ENCODE measurements around the gene CFAP61.

The CFAP61 gene

DNA sequence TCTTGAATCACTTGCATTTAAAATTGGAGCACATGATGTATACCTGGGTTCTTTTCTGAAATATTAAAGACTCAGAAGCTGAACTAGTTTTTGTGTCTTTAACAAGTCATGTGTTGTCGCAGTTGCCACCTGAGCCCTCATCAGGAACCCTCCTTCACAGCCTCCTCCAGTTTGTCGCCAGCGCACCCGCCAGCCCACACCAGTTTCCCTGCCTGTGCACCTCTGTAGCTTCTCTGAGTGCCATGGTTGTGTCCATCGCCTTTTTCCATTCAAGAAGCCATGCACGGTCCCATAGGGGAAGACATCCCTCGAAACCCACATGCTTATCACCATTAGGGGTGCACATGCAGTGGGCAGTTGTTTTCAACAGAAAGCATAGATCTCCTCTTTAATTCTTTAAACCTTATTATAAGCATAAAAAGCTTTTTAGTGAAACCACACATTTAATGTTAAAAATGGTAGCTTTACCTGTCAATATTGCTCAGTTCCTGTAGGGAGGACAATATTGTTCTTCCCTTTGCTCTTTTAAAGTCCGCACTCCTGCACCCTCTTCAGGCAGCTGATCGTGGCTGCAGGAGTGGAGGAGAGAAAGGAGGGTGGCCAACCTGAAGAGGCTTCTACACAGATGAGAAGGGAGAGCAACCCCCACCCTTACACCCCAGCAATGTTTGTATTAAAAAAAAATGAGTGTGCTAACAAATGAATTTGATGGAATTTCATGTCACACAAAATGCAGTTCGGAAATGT is 121.9 kb downstream of the CFAP61 start:
- DNase-seq = no peak

DNA sequence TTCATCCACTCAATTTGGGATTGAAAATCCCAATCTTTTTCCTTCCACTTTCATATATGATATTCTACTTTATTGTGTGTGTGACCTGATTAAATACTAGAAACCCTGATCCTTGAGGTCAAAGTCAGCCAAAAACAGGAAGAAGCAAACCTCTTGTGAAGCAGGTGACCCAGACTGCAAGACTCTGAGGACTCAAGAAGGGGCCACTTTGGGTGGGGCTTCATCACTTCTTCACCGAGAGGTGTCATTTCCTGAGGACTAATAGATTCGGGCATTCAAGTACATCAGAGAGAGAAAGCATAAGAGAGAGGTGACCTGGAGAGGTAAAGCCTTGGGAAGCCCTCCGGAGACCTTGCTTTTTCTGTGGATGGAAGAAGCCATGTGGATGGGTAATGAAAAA is 129.0 kb downstream of the CFAP61 start:
- DNase-seq = no peak

DNA sequence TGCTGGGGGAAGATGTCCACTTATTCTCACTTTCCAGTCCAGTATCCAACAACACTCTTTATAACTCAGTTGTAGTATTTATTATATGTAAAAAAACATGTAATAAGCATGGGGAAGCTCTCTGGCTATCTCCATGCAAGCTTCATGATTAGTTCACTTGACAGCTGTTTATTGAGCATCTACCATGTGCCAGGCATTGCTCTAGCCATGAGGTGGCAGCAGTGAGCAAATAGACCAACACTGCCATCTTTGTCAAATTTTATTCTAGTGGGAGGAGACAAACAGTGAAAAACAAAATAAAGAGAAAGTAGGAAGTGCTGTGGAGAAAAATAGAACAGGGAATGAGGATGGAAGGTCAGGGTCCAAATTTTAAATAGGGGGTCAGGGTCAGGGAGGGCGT is 131.8 kb downstream of the CFAP61 start:
- DNase-seq = peak; percentile 15 to 59

DNA sequence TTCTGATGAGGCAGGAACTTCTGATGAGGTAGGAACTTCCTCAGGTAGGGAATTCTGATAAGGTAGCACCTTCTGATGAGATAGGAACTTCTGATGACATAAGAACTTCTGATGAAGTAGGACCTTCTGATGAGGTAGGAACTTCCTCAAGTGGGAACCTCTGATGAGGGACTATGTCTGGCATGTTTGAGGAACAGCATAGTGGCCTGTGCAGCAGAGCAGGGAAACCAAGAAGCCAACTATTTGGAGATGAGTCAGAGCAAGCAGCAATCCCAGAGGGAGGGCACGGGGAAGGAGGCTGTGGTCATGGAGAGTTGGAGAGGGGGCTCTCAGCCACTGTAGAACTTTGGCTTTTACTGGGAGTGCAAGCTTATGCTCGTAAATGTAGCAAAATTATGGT is 132.4 kb downstream of the CFAP61 start:
- DNase-seq = peak; percentile 8

DNA sequence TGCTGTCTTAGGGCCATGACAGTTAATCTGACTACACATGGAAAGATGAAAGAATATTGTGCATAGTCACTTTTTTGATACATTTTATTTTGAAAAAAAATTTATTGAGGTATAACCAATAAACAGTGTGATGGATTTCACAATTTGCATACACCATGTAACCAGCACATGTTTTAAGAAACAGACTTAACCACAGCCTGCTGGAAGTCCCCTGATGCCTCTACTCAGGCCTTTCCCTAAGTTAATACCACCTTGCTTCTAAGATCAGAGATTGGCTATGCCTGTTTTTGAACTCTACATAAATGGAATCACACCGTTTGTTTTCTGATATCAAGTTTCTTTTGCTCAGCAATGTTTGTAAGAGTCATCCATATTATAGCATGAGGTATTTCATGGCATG is 136.3 kb downstream of the CFAP61 start:
- DNase-seq = peak in 1 of 2 donors; percentile 4

DNA sequence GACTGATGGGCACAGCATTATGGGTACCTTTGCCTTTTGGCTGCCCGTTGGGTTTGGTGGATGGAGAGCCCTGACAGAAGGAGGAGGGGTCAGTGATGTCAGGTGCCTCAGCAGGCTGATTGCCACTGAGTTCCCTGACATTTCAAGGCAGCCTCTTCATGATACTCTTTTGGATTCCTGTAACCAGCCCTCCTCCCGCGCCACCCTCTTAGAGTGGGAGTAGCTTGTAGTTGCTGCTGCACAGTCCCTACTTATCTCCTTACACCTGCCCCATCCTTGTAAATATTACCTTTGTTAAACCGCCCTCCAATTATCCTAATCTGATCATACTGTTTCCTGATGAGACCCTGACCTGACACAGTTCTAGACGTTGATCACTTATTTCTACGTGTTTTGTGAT is 140.0 kb downstream of the CFAP61 start:
- DNase-seq = no peak

DNA sequence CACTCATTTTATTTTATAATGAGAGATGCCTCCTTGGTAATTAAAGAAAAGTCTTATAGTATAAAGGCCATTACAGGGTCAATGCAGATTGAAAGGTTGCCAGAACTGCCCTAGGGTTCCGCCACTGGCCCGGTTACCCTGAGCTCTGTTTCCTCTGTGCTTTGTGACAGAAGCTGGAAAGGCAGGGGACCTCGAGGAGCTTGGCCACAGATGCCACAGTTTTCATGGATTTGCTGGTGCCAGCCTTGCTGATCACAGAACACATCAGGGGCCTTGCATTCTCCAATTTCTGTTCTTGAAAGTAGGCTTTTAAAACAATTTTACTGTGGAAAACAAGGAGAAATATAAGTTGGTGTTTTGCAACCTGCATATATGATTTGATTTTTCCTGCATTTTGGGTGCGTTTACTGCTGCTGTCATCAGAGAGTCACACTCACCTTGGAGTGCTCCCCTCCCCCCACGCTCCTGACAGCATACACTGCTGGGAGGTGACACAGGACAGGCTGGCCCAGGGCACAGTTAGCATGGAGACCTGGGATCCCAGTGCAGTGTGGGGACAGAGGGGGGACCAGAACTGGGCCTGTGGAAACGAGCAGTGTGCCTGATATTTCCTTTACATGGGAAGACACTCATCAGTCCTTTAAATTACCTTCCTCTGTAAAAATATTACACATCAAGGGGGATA is 142.8 kb downstream of the CFAP61 start:
- no peak for DNase-seq

DNA sequence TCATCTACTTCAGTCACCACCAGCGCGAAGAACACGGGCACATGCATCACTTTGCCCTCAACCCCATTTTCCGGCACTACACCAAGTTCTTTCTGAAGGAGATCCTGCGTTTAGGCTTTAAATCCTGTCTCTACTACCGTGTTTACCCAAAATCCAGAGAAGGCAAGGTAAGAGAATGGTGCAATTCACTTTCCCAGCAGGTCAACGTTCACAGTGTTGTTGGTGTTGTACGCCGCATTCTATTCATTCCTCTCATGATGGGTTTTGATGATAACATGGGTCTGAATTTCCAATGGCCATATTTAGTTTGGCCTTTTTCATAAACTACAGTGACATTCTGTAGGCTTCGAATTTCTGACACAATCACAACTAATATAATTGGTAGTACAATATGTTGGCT is 144.3 kb downstream of the CFAP61 start:
- no peak for DNase-seq

DNA sequence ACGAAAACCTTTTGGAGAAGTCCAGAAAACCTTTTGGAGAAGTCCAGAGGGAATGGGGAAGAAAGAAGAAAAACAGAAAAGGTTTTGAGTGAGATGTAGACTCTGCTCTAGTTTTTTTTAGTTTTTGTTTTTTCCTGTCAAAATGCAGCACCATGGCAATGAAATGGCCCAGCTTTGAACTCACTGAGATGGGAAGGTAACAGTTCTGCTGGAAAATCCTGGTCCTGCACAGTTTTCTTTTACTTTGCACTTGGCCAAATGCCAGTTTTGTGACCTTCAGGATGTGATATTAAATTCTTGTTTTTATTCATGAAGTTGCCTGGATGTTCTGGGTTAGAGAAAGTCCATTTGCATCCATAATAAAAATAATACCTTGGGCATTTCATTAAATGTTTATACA is 145.7 kb downstream of the CFAP61 start:
- DNase-seq = no peak

DNA sequence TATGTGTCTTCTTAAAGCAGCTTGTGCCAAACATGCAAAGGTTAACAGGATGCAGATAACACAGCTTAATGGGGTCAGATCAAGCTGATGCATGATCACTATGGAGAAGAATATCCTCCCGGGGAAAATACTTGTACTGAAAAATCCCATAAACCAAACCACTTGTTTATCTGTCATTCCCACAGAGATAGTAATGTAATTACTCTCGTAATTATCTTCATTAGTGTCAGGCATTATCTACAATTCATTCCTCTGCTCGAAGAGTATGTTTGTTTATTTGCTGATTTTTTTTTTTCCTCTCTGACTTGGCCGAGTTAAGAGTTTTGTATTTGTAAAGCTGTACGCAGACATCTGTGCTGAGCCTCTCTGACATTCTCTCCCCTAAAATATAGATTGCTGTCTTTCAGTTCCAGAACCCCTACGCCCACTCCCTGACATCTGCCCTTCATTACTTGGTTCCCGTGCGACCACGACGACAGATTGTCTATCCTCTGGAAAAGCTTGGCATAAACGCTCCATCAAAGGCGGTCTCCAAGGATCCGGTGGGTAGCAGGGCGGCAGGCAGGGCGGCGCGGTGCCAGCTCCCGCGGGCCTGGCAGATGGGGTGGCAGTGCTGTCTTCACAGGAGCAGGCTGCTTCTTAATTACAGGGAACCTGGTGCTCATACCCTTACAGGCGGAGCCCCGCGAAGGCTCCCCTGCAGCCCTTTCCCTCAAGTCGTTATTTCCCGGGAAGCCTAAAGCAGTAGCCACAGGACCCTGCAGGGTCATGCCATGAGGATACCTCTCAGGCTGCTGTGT is 147.2 kb downstream of the CFAP61 start:
- DNase-seq = no peak

DNA sequence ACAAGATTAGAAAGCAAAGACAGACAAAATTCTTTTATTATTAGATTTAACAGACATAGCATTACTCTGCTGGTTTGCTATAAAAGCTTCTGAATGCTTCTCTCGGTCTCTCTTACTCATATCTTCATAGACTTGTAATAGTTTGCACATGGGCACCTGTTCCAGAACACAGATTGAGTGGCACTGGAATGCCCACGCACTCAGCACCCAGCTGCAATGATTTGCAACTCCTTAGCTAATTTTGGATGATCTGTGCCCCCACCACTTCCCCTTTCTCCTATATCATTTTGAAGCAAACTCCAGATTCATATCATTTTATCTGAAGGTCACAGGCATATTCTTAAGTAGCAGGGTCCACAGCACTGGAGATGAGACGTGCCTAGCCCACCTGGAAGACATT is 148.8 kb downstream of the CFAP61 start:
- DNase-seq = peak; percentile 16 to 44

DNA sequence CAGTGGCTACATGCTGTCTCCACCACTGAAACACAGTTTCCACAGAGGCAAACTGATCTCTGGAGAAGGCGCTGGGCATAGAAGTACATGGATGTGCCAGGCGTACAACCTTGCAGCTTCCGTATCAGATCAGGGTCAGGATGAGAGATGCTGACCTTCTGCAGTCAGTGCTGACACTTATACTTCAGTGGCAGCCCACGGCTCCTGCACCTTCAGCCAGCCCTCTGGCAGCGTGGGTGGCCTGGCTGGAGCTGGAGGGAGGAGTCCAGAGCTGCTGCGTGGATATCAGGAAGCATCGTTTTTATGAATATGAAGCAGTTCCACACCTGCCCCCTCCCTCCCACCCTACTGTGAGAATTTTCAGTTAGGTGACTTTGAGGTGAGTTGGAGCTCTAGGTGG is 149.3 kb downstream of the CFAP61 start:
- DNase-seq = no peak

DNA sequence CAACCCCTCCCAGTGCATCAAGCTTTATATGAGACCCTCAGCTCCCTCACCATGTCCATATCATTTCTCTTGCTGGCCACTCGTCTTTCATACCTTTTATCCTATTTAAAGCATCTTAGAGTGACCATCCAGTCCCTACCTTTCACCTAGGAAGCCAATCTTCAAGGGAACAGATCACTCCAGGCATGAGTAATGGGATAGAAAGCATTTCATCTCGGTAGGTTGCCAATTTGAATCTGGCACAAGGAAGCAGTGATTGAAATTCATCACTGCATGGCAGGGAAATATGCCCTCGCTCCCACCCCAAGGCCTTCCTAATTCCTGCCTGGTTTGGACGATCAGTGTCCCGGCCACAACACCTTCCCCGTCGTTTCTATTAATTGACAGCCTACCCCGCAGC is 150.4 kb downstream of the CFAP61 start:
- DNase-seq = no peak

DNA sequence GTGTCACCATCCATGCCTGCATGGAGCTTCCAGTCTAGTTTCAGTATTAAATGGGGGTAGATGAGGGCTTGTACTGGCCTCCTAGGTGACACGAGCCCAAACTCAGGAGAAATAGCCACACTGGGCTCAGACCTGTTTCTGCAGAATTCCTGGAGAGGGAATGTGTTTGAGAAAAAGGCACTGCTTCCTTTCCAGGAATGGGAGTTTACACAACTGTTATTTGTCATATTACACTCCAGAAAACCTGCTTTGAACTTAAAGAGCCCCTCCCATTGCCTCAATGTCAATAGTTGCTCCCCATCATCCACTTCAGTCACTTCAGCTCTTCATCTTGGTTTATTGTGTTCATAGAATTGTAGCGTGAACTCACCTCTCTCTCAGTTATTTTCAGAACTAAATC is 151.5 kb downstream of the CFAP61 start:
- DNase-seq = no peak

DNA sequence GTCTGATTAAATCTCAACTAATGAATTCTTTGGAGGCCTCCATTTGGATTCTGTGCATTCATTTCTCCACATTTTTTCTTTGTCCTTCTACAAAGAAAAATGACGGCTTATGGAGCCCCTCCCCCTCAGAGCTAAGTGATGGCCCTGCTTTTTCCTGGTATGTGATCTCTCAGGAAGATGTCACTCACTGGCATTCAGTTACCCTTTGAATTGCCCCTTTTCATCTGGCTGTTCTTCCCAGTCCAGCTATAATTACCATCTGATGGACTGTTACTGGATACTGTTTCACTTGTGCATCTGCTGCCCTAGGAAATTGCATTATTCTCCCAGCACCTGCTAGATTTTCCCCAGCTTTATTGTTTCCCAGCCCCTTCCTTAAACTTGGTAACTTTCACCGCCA is 151.9 kb downstream of the CFAP61 start:
- DNase-seq = no peak

DNA sequence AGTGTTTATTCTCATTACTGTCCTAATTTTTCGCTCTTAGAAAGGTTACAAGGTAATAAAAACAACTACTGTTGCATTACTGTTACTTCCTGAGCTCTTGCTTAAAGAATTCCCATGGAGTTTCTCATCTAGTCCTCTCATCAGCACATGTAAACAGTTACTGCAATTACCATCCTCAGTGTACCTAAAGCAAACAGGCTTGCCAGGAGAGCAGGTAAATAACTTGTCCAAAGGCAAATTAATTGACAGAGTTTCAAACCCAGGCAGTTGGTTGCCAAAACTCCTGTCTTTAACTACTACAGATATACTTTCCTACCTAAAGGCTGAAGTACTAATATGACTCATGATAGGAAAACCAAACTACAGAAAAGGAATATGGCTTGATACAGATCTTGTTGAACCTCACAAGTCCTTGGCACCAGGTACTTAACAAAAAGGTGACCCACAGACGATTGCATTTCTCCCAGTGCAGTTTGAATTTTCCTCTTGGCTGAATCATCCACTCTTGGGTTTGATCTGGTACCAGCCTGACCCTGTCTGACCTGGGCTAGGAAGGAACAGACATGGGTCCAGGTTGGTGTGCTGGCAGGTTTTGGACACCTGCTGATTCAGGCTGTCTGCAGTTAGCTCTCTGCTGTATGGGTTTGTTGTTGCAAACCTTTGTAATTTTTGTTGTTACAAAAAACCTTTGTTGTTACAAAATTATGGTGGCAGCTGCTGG is 153.0 kb downstream of the CFAP61 start:
- DNase-seq = no peak

DNA sequence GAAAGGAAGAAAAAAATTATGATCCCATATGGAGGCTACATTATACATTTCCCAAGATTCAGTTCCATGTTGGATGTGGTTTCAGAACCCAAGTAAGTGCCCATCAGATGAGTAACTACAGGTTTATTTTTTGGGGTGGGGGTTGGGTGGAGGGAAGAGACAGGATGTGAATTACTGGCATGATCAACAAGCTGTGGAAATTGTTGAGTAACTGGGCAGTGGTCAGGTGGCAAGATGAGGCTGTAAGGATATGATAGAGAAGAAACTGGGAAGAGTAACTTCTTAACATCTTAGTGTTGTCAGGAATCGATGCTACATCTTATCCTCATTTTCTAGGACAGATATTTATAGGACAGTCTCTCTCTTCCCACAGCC is 153.5 kb downstream of the CFAP61 start:
- no peak for DNase-seq

DNA sequence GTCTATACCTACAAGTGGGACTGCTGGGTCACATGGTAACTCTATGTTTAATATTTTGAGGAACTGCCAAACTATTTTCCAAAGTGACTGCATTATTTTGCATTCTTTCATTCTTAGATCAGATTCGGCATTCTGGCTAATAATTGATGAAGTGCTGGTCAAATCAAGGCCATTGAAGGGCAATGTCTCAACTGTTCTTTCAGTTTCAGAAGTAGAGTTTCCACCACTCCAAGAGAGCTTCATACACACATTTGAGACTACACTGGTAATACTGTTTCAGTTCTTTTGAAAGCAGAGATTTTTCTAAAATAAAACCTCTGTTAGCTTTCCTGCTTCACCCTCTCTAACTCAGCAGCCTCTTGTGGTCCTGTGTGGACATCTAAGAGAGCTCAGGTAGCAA is 154.5 kb downstream of the CFAP61 start:
- no peak for DNase-seq

DNA sequence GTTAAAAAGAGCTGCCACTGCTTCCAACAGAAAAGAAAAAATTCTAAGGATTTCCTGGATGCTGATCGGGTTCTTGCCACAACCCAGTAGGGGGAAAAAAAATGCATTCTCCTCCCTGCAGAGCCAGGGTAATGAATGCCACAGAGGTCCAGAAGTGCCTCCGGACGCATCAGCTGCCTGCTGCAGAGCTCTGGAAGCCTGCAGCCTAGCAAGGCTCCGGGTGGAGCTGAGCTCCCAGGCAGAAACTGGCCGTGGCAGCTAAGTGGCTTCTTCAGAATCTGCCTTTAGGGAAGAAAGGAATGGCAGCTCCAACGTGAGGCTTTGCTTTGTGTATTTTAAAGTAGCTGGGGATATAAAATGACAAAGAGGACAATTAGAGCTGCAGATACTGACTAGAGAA is 155.0 kb downstream of the CFAP61 start:
- no peak for DNase-seq

DNA sequence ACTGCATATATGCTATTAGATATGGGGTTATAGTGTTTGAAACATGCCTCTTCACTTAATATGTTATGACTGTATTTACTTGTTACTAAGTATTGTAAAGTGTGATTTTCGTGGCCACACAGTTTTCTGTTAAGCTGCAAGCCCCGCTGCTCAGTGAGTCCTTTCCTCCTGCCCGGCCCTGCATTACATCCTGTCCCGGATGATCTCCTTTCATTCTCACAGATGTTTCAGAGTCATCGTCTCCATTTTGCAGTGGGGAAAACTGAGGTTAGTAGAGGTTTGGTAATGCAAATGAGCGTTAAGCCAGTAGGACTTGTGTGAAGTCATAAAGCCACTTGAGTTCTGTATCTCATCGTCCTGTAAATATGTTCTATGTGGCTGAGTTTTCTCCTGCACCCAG is 155.5 kb downstream of the CFAP61 start:
- no peak for DNase-seq

DNA sequence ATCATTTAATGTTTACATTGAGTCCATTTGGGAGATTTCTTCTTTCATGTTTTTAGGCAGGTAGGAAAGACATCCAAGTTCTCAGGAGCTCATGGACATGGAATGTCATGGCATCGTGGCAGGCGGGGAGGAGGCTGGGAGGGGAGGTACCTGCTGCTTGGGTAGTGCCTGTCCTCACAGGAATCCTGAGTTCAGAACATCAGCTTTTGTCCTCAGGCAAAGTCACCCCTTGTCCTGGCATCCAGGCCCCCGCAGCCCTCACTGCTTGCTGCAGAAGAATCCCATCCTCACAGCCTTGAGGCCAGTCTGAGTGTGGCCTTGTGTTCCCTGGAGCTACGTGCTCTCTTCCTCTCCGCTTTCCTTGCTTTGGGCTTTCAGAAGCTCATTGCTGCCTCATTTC is 157.4 kb downstream of the CFAP61 start:
- no peak for DNase-seq

DNA sequence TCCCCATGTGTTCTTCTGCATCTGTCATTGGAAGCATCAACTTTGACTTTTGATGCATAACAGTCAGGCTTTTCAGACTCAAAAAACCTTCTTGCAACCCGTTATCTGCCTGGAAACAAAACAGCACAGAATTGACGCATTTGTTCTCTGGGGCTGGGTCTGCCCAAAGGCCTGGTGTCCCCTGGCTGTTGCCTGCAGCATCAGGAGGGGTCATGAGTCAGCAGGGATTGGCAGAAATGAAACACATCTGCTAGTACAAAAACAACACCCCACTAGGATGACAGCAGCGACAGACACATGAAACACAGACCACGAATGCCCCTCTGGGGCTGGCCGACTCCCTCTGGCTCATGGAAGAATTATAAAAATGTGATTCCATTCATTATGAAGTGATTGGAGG is 158.0 kb downstream of the CFAP61 start:
- DNase-seq = no peak

DNA sequence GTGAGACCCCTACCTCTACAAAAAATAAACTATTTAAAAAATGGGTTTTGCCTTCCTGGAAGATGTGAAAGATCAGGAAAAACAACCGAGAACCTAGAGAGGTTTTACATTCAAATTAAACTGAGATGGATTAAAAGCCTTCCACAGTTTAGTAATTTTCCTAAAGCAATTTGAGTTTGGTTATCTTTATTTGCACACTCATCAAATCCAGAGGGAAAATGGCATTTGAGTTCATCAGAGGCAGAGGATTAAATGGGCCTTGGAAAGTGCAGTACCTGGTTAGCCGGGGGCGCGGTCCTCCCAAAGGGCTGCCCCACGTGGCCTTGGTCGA is 158.6 kb downstream of the CFAP61 start:
- no peak for DNase-seq

Measured in inflammatory macrophage treated with lipopolysaccharide for 1 hour (primary cell).